OCI-LY7 (cell line): ENCODE data around the gene SELPLG.

Experiments
- EZH2phosphoT487 ChIP-seq: fragments of 200-600 bp; sonication (generic); IDR thresholded peaks from 2 replicates; pipeline ENCODE4 v1.6.1; 2018; ENCODE audit warnings: low read depth, borderline replicate concordance, mild to moderate bottlenecking, mixed run types, antibody characterized with exemption, low read length, moderate library complexity, mixed read lengths
- TF ChIP-seq, protein P1 (sequence below): fragments of 200-600 bp; sonication (generic); conservative IDR thresholded peaks from 2 replicates; pipeline ENCODE4 v1.5.1; 2014; ENCODE audit warnings: mild to moderate bottlenecking, antibody characterized with exemption, low read length, moderate library complexity, mixed read lengths

DNA sequence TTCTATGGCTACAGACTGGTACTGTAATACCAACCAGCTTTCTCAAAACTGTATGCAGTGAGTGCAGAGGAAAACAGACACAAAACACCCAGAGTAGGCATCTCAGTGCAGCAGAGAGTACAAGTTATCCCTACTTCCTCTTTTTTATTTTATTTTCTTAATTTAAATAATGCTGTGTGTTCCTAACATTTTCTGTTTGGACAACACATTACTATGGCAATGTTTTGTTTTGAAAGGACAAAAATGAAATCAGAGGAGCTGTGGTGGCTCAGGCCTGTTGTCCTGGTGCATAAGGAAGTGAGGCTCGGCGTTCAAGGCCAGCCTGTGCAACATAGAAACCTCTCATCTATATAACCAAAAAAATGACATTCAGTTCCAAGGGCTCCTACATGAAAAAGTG lies 33.7 kb upstream of the SELPLG start:
- TF ChIP-seq, protein P1, sequence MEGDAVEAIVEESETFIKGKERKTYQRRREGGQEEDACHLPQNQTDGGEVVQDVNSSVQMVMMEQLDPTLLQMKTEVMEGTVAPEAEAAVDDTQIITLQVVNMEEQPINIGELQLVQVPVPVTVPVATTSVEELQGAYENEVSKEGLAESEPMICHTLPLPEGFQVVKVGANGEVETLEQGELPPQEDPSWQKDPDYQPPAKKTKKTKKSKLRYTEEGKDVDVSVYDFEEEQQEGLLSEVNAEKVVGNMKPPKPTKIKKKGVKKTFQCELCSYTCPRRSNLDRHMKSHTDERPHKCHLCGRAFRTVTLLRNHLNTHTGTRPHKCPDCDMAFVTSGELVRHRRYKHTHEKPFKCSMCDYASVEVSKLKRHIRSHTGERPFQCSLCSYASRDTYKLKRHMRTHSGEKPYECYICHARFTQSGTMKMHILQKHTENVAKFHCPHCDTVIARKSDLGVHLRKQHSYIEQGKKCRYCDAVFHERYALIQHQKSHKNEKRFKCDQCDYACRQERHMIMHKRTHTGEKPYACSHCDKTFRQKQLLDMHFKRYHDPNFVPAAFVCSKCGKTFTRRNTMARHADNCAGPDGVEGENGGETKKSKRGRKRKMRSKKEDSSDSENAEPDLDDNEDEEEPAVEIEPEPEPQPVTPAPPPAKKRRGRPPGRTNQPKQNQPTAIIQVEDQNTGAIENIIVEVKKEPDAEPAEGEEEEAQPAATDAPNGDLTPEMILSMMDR: no peak
- TF ChIP-seq EZH2phosphoT487: no peak
